HG03139 (cell line): Measurements from ENCODE around the gene FAM229A.
"Not testable (repeated sequence)": the region's sequence is repeated elsewhere in the genome, so short reads cannot be mapped to it uniquely, and the experiment has no call there.

Experiments
- ATAC-seq: cut with Tn5 transposase; IDR thresholded peaks from one replicate; pipeline ENCODE4 v1.9.1; 2021; ENCODE audit not compliant: unreplicated experiment

Gene FAM229A

GRCh38 chr1:32377541-32378220 is 15.4 kb upstream of the FAM229A start:
- no peak for ATAC-seq

DNA sequence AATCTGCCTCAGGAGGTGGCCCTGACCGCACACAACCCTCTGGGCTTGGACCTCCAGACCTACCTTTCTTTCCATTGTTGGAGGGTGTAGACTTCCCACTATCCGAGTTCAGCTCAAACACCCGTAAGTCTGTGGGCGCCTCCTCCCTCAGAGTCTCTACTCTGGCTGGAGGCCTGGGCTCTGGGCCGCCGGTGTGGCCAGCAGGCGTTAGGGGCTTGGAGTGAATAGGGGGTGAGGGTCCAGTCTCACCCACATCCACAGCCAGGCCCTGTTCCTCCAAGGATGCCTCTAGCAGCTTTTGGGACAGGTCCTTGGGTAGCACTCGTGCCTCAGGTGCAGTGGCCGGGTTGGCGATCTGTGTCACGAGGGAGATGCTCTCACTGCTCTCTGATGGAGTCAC is 13.9 kb upstream of the FAM229A start:
- no peak for ATAC-seq

GRCh38 chr1:32373996-32374592 is 11.8 kb upstream of the FAM229A start:
- no peak for ATAC-seq

DNA sequence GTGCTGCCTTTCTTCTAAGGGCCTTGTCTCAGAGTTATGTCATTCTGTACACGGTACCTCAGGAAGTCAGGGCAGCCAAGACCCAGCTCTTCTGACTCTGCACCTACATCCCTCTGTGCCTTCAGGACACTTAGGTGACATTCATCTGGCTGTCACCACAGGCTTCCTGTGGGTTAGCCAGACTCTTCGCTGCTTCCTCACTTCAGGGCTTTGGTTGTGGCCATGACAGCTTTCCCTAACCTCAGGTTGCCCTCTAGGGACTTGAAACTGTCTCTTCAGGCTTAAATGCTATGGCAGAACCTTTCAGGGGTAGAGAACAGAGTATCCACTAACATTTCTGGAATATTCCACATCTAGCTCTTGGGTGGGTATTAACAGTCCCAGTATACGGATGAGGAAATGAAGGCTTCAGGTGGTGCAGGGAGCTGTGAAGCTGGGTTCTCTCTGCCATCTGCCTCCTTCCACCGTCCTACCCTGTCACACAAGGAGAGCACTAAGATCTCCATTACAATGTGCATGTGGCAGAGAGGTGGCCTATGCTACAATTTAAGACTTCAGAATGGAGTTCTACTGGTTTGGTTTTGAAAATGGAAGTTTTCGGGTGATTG is 10.0 kb upstream of the FAM229A start:
- ATAC-seq: no peak

- no peak for ATAC-seq
Measured at GRCh38 chr1:32367912-32368635, 5.8 kb upstream of the FAM229A start.

GRCh38 chr1:32365445-32365844 is 3.2 kb upstream of the FAM229A start:
- ATAC-seq: no peak

GRCh38 chr1:32364836-32365235 is 2.6 kb upstream of the FAM229A start:
- ATAC-seq: no peak

DNA sequence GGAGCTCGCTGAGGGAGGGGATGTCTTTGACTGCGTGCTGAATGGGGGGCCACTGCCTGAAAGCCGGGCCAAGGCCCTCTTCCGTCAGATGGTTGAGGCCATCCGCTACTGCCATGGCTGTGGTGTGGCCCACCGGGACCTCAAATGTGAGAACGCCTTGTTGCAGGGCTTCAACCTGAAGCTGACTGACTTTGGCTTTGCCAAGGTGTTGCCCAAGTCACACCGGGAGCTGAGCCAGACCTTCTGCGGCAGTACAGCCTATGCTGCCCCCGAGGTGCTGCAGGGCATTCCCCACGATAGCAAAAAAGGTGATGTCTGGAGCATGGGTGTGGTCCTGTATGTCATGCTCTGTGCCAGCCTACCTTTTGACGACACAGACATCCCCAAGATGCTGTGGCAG is 1.4 kb upstream of the FAM229A start:
- no peak for ATAC-seq

DNA sequence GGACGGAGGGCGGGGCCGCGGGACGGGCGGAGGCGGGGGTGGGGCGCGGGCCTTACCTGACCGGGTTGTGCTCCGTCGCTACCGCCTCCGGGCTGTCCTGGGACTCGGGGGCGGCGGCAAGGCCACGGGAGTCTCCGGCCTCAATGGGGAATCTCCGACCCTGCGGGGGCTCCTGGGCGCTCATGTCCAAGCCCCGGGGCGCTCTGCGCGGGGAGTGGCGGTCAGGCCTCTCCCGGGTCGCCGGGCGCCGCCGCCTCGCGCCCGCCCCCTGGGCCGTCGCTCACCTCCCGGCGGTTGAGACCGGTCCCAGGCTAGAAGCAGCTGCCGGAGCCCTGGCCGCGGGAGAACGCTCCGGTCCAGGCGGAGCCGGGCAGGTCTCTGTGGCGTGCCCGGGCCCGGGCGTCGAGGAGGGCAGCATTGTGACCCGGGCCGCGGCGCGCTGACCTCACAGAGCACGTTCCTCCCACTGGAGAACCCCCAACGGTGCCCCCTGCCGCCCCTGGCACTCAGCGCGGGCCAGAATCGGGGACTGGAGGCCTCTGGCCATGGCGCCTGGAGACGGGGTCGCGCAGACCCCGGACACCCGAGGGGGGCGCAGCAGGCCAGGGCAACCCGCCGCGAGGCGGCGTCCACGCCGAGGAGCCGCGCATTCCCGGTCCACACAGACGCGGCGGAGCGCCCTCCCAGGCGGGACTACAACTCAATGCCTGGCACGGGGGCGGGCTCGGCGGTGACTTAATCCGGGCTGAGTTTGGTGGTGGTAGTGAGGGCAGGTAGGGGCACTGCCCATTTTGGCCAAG is 411 bp downstream of the FAM229A start:
- ATAC-seq: no peak

DNA sequence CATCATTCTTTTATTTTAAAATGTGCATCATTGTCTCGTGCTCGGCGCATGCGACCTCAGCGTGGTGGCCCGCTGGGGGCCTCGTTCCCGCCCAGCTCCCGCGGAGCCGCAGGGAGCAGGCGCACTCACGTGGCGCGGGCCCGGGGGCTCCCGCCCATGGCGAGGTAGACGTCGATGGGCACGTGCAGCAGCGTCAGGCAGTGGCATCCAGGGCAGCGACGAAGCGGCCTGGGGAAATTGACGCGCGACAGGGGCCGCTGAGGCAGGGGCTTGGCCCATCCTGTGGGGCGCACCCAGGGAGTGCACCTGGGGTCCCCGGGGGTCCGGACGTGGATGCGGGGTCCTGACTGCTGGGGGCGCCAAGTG is 994 bp downstream of the FAM229A start:
- ATAC-seq: no peak

GRCh38 chr1:32358435-32358834 is 3.9 kb downstream of the FAM229A start:
- no peak for ATAC-seq

DNA sequence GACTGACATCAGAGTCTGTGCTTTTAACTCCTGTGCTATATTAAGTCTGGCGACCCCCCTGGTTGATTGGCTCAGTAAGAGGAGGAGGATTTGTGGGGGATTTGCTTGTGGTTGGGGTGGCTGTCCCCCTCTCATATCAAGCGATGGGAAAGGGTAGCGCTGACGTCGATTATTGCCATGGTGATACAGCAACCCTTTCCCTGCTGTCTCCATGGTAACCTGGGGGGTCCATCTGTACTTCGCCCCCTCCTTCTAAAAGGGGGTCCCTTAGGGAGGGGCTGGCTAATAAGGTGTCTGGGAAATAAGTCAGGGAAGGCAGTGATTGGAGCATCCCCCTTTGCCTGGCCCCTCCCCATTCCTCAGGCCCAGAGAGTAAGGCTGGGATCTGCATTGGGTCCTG is 4.7 kb downstream of the FAM229A start:
- ATAC-seq: no peak

DNA sequence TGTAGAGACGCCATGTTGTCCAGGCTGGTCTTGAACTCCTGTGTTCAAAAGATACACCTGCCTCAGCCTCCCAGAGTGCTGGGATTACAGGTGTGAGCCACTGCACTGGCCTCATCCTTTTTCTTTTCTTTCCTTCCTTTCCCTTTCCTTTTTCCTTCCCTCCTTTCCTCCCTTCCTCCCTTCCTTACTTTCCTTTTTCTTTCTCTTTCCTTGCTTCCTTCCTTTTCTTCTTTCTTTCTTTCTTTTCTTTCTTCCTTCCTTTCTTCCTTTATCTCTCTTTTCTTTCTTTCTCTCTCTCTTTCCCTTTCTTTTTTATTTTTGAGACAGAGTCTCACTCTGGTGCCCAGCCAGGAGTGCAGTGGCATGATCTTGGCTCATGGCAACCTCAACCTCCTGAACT is 5.8 kb downstream of the FAM229A start:
- ATAC-seq: no peak

GRCh38 chr1:32355778-32356177 is 6.5 kb downstream of the FAM229A start:
- not testable (repeated sequence) for ATAC-seq

DNA sequence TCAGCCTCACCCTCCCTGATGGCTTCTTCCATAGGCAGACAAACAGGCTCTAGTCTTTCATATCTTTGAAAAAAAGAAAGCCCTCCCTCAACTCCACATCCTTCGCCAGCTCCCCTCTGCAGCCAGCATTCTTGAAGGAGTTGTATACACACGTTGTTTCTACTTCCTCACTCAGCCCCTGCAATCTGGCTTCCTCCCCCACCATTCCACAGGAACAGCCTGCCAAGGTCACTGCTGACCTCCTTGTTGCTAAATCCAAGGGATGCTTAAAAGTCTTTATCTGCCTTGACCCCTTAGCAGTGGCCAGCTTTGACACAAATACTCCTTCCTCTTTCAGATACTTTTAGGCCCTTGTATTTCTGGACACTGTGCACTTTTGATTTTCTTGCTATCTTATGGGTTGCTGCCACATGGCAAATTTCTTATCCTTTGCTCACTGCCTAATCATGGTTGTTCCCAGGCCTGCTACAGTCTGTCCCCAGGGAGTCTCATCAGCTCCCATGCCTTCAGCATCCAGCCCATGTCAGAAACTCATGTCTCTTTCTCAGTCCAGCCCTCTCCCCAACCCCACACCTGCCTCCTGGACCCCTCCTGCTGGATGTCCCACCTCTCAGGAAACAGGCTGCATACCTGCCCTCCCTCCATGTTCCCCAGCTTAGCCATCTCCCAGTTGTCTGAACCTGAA is 8.3 kb downstream of the FAM229A start:
- no peak for ATAC-seq

DNA sequence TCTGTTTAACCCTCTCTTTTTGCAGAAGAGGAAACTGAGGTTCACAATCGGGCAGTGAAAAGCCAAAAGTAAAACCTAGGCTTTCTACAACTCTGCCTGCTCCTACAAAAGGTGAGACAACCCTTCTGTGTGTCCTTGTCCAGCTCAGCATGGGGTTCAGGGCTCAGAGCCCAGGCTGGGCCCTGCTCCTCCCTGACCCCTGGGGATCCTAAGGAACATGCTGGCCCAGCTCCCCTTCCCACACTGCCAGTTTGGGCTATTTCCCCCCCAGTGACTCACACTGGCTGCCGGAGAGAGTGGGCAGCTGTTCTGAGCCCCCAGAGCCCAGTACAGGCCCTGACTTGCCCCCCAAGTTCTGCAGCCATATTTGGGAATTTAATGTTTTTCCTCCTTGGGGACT is 8.9 kb downstream of the FAM229A start:
- ATAC-seq: no peak

DNA sequence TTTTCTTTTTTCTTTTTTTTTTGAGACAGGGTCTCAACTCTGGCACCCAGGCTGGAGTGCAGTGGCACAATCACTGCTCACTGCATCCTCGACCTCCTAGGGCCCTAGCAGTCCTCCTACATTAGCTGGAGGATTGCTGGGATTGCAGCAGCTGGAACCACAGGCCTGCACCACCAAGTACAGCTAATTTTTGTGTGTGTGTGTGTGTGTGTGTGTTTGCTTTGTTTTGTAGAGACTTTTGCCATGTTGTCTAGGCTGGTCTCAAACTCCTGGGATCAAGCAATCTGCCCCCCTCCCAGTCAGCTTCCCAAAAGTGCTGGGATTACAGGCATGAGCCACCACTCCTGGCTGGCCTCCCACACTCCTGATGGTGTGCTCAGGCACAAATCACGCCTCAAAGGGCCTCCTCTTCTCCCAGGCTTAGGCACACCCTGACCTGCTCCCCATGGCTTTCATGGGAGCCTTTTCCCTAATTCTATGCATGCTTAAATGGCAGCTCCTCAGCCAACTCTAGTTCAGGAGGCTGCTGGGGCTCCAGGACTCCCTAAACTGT is 9.4 kb downstream of the FAM229A start:
- ATAC-seq: no peak

GRCh38 chr1:32352239-32352745 is 10.0 kb downstream of the FAM229A start:
- ATAC-seq: no peak

DNA sequence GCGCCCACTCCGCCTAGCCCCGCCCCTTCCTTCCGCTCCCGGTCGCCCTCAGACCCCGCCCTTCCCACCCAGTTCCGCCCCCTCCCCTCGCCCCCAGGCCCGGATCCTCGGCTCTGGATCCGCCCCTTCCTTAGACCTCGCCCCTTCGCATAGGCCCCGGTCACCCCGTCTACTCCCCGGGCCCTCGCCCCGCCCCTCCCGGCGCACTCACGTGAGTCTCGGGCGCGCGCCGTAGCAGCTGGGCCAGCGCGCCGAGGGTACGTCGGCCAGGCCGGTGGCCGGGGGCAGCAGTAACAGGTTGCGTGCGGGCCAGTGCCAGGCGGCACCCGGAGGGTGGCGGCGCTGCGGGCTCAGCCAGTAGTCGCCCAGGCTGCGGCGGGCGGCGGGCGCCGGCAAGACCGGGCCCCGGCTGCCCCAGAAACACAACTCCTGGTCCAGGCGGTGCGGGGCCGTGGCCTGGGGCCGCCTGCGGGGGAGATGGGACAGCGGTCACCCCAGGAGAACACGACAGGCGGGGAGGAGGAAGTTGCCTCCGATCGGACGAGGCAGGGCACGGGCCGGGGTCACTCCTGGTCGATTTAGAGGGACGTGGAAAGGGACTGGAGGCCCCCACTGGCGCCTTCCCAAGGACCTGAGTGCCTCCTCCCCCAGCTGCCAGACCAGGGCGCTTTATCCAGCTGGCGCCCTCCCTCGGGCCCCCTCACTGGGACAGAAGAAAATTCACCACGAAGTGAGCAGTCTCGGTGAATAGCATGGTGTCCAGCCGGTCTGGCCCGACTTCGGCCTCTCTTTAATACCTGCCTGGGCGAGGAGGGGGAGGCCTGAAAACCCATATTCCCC is 10.7 kb downstream of the FAM229A start:
- ATAC-seq: peak; percentile 92
